Activated B cell treated with CpG ODN at 0.5 μM for 24 hours (primary cell): ENCODE measurements around the gene SHC3. TPM values are rescaled to one million over a fixed set of nuclear protein-coding genes. Genes with fewer than 3 reads are reported as not detected.

Source experiments
- ATAC-seq: fragments of 200-7000 bp; cut with Tn5 transposase; one replicate; pipeline ENCODE4 v1.10.0; 2021; ENCODE audit warnings: low read depth, mild to moderate bottlenecking, moderate library complexity
- CTCF ChIA-PET: fragments of 350-600 bp; sonication (Branson Sonifier 250); formaldehyde crosslinking; loops from one replicate; lab custom pipeline; 2021; ENCODE audit warnings: antibody characterized with exemption; lab: Charles Lee
- POLR2A ChIA-PET: fragments of 350-600 bp; sonication (Branson Sonifier 250); formaldehyde crosslinking; loops from one replicate; lab custom pipeline; 2021; ENCODE audit warnings: antibody characterized with exemption; lab: Charles Lee
- DNase-seq: peaks from one replicate; pipeline ENCODE4 v3.0.0; 2022
- H3K27ac Mint-ChIP-seq: one replicate; pipeline ENCODE4 v1.8.0; 2020; ENCODE audit warnings: mixed read lengths
- H3K27me3 Mint-ChIP-seq: one replicate; pipeline ENCODE4 v1.8.0; 2021; ENCODE audit warnings: mixed read lengths
- H3K36me3 Mint-ChIP-seq: one replicate; pipeline ENCODE4 v1.8.0; 2021; ENCODE audit warnings: low read depth, mixed read lengths
- H3K4me1 Mint-ChIP-seq: one replicate; pipeline ENCODE4 v1.8.0; 2021; ENCODE audit warnings: mixed read lengths
- H3K4me3 Mint-ChIP-seq: one replicate; pipeline ENCODE4 v1.8.0; 2020; ENCODE audit warnings: mild to moderate bottlenecking, mixed read lengths
- H3K9me3 Mint-ChIP-seq: one replicate; pipeline ENCODE4 v1.8.0; 2020; ENCODE audit warnings: mixed read lengths
- intact Hi-C: fragments of 100-400 bp; cut with micrococcal nuclease; formaldehyde crosslinking; loops from one replicate; pipeline ENCODE4 v1.15.1; 2024
- total RNA-seq: library from RNA; stranded (reverse); gene quantifications from 2 replicates; pipeline ENCODE4 v1.2.3, GENCODE V29; 2022
- TF ChIP-seq, protein P1 (sequence below): fragments of 200-600 bp; IDR thresholded peaks from one replicate; pipeline ENCODE4 v1.8.0; 2022; ENCODE audit warnings: antibody characterized with exemption, mild to moderate bottlenecking

The SHC3 gene
- total RNA-seq, 1 donor from 2014 or later = not detected

DNA sequence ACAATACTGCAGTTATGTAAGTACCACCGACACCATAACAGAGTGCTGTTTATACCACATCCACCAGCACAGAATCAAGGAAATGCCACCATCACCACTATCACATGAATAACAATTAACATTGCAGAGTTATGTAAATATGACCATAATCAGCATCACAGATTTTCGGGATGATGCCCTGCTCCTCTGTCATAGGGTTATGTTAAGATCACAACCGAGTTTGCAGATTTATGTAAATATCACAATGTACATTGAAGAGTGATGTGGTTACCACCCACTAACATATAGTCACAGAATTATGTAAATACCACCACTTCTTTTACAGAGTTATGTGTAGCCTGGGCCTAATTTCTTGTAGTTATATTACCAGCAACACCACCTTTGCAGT, 61.8 kb downstream of the SHC3 start:
- Mint-ChIP-seq H3K4me1 (no peaks in the 10 kb centered on the region), H3K9me3 (peaks cover 11% of the 10 kb centered on the region), H3K36me3 (no peaks in the 10 kb centered on the region), H3K27ac (no peak overlapping the region), H3K27me3 (peaks cover 6% of the 10 kb centered on the region), H3K4me3 (no peak overlapping the region)
- intact Hi-C loops = no loop called here
- TF ChIP-seq, protein P1, sequence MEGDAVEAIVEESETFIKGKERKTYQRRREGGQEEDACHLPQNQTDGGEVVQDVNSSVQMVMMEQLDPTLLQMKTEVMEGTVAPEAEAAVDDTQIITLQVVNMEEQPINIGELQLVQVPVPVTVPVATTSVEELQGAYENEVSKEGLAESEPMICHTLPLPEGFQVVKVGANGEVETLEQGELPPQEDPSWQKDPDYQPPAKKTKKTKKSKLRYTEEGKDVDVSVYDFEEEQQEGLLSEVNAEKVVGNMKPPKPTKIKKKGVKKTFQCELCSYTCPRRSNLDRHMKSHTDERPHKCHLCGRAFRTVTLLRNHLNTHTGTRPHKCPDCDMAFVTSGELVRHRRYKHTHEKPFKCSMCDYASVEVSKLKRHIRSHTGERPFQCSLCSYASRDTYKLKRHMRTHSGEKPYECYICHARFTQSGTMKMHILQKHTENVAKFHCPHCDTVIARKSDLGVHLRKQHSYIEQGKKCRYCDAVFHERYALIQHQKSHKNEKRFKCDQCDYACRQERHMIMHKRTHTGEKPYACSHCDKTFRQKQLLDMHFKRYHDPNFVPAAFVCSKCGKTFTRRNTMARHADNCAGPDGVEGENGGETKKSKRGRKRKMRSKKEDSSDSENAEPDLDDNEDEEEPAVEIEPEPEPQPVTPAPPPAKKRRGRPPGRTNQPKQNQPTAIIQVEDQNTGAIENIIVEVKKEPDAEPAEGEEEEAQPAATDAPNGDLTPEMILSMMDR = no peak
- ChIA-PET POLR2A (no interaction called here), CTCF (no interaction called here)
- DNase-seq (no peak), ATAC-seq (no peak)

DNA sequence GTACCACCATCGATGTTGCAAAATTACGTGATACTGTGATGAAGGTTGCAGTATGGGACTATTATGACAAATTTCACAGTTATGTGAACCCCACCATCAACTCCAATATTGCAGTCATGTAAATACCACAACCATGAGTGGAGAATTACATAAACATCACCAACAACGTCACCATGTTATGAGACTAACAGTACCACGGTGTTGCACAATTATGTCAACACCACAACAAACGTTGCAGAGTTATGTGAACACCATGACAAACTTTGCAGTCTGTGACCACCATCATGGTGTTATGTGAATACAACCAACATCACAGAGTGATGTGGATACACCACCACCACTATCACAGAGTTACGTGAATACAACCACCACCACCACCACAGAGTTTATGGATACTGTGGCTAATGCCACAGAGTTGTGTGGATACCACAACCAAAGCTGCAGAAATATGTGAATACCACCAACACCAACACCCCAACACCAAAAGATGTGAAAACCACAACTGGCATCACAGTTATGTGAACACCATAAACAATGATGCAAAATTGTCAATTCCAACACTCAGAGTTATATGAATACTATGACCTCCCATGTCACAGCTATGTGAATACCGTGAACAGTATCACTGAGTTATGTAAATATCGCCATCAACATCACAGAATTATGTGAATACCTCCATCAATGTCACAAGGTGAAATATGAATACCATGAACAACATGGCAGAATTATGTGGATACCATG, 62.4 kb downstream of the SHC3 start:
- ATAC-seq = no peak
- Mint-ChIP-seq H3K9me3 (peaks cover 11% of the 10 kb centered on the region), H3K4me3 (no peak overlapping the region), H3K4me1 (no peaks in the 10 kb centered on the region), H3K36me3 (no peaks in the 10 kb centered on the region), H3K27me3 (peaks cover 6% of the 10 kb centered on the region), H3K27ac (no peak overlapping the region)
- no peak for DNase-seq
- CTCF ChIA-PET = no interaction called here
- intact Hi-C loops = no loop called here
- TF ChIP-seq, protein P1 = no peak
- POLR2A ChIA-PET = no interaction called here

DNA sequence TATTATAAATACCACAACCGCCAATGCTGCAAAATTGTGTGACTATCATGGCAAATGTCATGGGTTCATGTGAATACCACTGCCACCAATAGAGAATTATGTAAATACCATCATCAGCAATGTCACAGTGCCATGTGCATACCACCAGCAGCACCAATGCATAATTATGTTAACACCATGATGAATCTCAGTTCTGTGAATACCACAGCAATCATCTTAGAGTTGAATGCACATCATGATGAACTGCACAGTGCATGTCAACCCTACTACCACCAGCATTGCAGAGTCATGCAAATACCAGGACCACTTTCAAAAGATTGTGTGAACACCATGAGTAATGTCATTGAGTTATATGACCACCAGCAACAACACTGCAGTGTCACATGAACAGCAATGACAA, 63.2 kb downstream of the SHC3 start:
- intact Hi-C loops = no loop called here
- no peak overlapping the region for H3K27ac Mint-ChIP-seq
- H3K27me3 Mint-ChIP-seq = peaks cover 6% of the 10 kb centered on the region

DNA sequence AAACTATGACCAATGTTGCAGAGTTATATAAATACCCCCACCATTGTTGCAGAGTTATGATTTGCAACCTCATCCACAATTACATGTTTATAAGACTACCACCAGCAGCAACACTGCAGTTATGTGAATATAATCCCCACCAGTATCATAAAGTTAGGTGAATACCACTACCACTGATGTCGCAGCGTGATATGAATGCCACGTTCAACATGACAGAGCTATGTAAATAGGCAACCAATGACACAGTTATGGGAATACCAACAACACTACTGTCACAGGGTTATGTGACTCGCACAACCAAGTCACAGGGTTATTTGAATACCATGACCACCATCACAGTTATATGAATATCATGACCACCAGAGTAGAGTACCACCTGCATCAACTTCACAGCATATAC, 63.9 kb downstream of the SHC3 start:
- Mint-ChIP-seq H3K4me1 (no peaks in the 10 kb centered on the region), H3K36me3 (no peaks in the 10 kb centered on the region), H3K9me3 (peaks cover 8% of the 10 kb centered on the region), H3K27ac (no peak overlapping the region), H3K4me3 (no peak overlapping the region), H3K27me3 (peaks cover 6% of the 10 kb centered on the region)
- ChIA-PET CTCF (no interaction called here), POLR2A (no interaction called here)
- no peak for ATAC-seq
- TF ChIP-seq, protein P1 = no peak
- intact Hi-C loops = no loop called here
- no peak for DNase-seq

More for the DNA sequence above, 63.2 kb downstream of the SHC3 start:
- Mint-ChIP-seq H3K4me1 (no peaks in the 10 kb centered on the region), H3K9me3 (peaks cover 9% of the 10 kb centered on the region), H3K4me3 (no peak overlapping the region), H3K36me3 (no peaks in the 10 kb centered on the region)
- TF ChIP-seq, protein P1 = no peak
- POLR2A ChIA-PET = no interaction called here
- DNase-seq (no peak), ATAC-seq (no peak)
- CTCF ChIA-PET = no interaction called here

DNA sequence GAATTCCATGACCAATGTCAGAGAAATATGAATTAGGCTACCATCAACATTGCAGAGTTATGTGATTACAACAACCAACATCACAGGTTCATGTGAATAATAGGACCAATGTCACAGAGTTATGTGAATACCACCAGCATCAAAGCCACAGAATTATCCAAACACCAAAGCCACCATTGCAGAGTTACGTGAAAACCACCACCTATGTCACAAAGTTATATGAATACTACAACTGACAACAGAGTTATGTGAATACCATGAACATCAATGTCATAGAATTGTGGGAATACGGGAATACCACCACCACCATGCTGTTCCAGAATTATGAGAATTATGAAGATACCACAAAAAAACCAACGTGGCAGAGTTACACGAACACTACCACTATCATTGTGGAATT, 64.8 kb downstream of the SHC3 start:
- TF ChIP-seq, protein P1 = no peak
- Mint-ChIP-seq H3K27me3 (peaks cover 6% of the 10 kb centered on the region), H3K27ac (no peak overlapping the region), H3K36me3 (no peaks in the 10 kb centered on the region), H3K4me3 (no peak overlapping the region), H3K9me3 (peaks cover 6% of the 10 kb centered on the region), H3K4me1 (no peaks in the 10 kb centered on the region)
- intact Hi-C loops = no loop called here
- ATAC-seq (no peak), DNase-seq (no peak)
- ChIA-PET CTCF (no interaction called here), POLR2A (no interaction called here)
